ENCODE results near the gene PDE1A. TPM values are rescaled to one million over a fixed set of nuclear protein-coding genes. Genes with fewer than 3 reads are reported as not detected.

Gene PDE1A
- total and polyA plus RNA-seq, 2 of the 4 experiments (the other 2 are of a cell fraction): 0.24 to 0.90 TPM

DNA sequence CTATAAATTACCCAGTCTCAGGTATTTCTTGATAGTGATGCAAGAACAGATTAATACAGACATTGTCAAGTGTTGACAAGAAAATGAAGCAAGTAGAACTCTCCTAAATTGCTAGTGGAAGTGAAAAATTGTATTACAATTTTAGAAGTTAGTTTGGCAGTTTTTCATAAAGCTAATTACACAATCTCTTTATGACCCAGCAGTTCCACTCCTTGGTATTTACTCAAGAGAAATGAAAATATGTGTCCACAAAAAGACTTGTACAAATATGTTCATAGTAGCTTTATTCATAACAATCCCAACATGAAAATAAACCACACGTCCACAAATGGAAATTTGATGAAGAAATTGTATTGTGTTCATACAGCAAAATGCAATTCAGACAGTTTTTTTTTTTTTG, 49.4 kb downstream of the PDE1A start:
- POLR2A ChIA-PET (ENCODE audit: unreplicated experiment): no interaction called here

More for the DNA sequence above, 49.4 kb downstream of the PDE1A start:
- no peak overlapping the region for H2AFZ ChIP-seq (replicated peaks; ENCODE audit: low read length, poor library complexity)
- no peak overlapping the region for H4K91ac ChIP-seq (ENCODE audit: insufficient read depth, low read depth, low read length)
- DNase-seq (no peak), ATAC-seq (ENCODE audit: low read depth) (no peak)
- H2AK5ac ChIP-seq (ENCODE audit: low read depth, low read length): no peak overlapping the region
- no peak overlapping the region for H2BK120ac ChIP-seq (ENCODE audit: low read depth, low read length)
- H2BK15ac ChIP-seq (ENCODE audit: low read depth, low read length): no peak overlapping the region
- H3K27me3 ChIP-seq (ENCODE audit: control insufficient read depth, insufficient read depth, low read length): no peaks in the 10 kb centered on the region
- in situ Hi-C loops (cut with MboI; ENCODE audit: low sequenced_read_pairs) (no loop called here), intact Hi-C loops (cut with micrococcal nuclease) (no loop called here), dilution Hi-C loops (cut with HindIII; ENCODE audit: low sequenced_read_pairs, unreplicated experiment) (no loop called here)
- no peak overlapping the region for H3K14ac ChIP-seq (replicated peaks; ENCODE audit: low read depth, low read length)
- no TSS peak for BruUV-seq (replicated peaks)
- TF ChIP-seq SMC3 (IDR thresholded peaks at IDR 0.05; ENCODE audit: low read depth, low read length) (no peak), MAFK (IDR thresholded peaks at IDR 0.05; ENCODE audit: low read depth, low read length) (no peak), MXI1 (IDR thresholded peaks at IDR 0.05; ENCODE audit: borderline replicate concordance, low read depth, low read length) (no peak), POLR2A (IDR thresholded peaks at IDR 0.05; ENCODE audit: low read depth, low read length) (no peak), RAD21 (IDR thresholded peaks at IDR 0.05; ENCODE audit: low read length) (no peak)
- H2AK9ac ChIP-seq (replicated peaks; ENCODE audit: low read depth, low read length, poor library complexity): no peak overlapping the region
- no peaks in the 10 kb centered on the region for H3K9me1 ChIP-seq (ENCODE audit: insufficient read depth, low read length)
- H3K4me1 ChIP-seq (ENCODE audit: control insufficient read depth, insufficient read depth, low read length): peaks cover 4% of the 10 kb centered on the region
- no peak overlapping the region for H3K18ac ChIP-seq (ENCODE audit: low read depth, low read length)
- peaks cover 8% of the 10 kb centered on the region for H3K9me3 ChIP-seq (ENCODE audit: control insufficient read depth, insufficient read depth, low read length)
- no CpG with 5 or more reads among the region's 1 CpG for WGBS, 2 experiments (ENCODE audit: extremely low coverage in 2 of 2, insufficient read length in 1 of 2)
- no peak overlapping the region for H2BK20ac ChIP-seq (ENCODE audit: low read depth, low read length)
- no peak overlapping the region for H3K4ac ChIP-seq (ENCODE audit: low read depth, low read length)
- H3K56ac ChIP-seq (ENCODE audit: extremely low read depth, insufficient read depth, low read length): no peak overlapping the region
- no peak overlapping the region for H3K4me2 ChIP-seq (ENCODE audit: low read depth, low read length)
- H4K20me1 ChIP-seq (ENCODE audit: insufficient read depth, low read length): no peaks in the 10 kb centered on the region
- H3K4me3 ChIP-seq (ENCODE audit: insufficient read depth, low read depth, low read length): no peak overlapping the region
- no peaks in the 10 kb centered on the region for H3K79me1 ChIP-seq (ENCODE audit: low read depth in 1 of 2, low read length in 2 of 2)
- H3K23ac ChIP-seq (ENCODE audit: low read depth, low read length): no peak overlapping the region
- no peaks in the 10 kb centered on the region for H3K36me3 ChIP-seq (ENCODE audit: control insufficient read depth, insufficient read depth, low read length)
- no peak overlapping the region for H4K5ac ChIP-seq (ENCODE audit: low read depth, low read length)
- CTCF ChIA-PET: interaction anchor here (0.6 kb wide), 2 partner anchors 11 to 148 kb away, joined by 3 to 10 read pairs; no protein-coding TSS in a partner anchor
- no peak overlapping the region for H3K9ac ChIP-seq (ENCODE audit: low read depth, low read length)
- H3K27ac ChIP-seq (ENCODE audit: insufficient read depth, low read length): no peak overlapping the region
- H4K8ac ChIP-seq (ENCODE audit: low read depth in 2 of 2, low read length in 2 of 2): no peak overlapping the region
- H2BK5ac ChIP-seq (ENCODE audit: low read depth, low read length, poor library complexity, severe bottlenecking): no peak overlapping the region
